ENCODE data around the gene WBP1.

WBP1 gene

DNA sequence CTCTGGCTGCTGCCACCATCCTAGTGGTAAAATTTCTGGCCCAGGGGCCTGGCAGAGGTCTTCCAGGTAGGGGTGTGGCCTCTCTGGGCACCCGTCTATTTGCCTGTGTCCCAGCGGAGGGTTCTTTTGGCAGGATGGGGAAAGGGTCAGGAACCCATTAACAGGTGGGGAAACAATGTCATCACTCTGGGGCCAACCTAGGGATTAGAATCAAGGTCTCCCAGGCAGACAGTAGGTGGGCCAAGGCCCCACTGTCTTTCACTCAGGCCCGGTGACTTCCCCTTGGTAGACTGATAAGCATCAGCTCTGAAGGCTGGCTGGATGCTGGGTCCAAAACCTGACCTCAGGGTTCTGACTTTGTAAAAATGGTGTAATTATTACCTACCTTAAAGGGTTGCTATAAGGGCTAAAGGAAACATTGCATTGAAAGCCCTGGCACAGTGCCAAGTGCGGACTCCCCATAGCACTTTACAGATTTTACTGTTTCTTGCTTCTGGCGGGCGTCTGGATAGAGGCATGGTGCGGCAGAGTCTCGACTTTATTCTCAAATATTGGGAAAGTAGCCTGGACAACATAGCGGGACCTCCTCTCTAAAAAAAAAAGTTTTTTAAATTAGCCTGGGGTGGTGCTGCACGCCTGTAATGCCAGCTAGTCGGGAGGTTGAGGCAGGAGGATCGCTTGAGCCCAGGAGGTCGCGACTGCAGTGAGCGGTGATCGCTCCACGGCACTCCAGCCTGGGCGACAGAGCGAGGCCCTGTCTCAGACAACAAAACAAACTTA lies 38.9 kb downstream of the WBP1 start:
- no peak overlapping the region for H3K27ac ChIP-seq (ENCODE audit: low read depth, low read length)
- peaks cover 16 to 21% of the 10 kb centered on the region in 2 donors for H3K36me3 ChIP-seq (ENCODE audit: control insufficient read depth in 1 of 2, insufficient read depth in 2 of 2, low read length in 2 of 2)
- peak overlapping the region; percentile 74 to 82 for H3K4me3 ChIP-seq (ENCODE audit: low read depth in 1 of 2, low read length in 2 of 2)
- no peaks in the 10 kb centered on the region for H3K9me3 ChIP-seq (ENCODE audit: control insufficient read depth in 1 of 2, low read length in 2 of 2)
- H3K27me3 ChIP-seq (ENCODE audit: control insufficient read depth in 1 of 2, insufficient read depth in 2 of 2, low read length in 2 of 2), result peaks cover 0 to 12% of the 10 kb centered on the region in 2 donors
- peaks cover 32 to 43% of the 10 kb centered on the region in 2 donors for H3K4me1 ChIP-seq (ENCODE audit: control insufficient read depth in 1 of 2, insufficient read depth in 2 of 2, low read length in 2 of 2)
- peak overlapping the region; percentile 38 to 64 for H3K9ac ChIP-seq (ENCODE audit: low read depth in 1 of 2, low read length in 2 of 2)

GRCh38 chr2:74497777-74498499 lies 39.7 kb downstream of the WBP1 start:
- H3K27me3 ChIP-seq (ENCODE audit: control insufficient read depth in 1 of 2, insufficient read depth in 2 of 2, low read length in 2 of 2), result peaks cover 0 to 12% of the 10 kb centered on the region in 2 donors

DNA sequence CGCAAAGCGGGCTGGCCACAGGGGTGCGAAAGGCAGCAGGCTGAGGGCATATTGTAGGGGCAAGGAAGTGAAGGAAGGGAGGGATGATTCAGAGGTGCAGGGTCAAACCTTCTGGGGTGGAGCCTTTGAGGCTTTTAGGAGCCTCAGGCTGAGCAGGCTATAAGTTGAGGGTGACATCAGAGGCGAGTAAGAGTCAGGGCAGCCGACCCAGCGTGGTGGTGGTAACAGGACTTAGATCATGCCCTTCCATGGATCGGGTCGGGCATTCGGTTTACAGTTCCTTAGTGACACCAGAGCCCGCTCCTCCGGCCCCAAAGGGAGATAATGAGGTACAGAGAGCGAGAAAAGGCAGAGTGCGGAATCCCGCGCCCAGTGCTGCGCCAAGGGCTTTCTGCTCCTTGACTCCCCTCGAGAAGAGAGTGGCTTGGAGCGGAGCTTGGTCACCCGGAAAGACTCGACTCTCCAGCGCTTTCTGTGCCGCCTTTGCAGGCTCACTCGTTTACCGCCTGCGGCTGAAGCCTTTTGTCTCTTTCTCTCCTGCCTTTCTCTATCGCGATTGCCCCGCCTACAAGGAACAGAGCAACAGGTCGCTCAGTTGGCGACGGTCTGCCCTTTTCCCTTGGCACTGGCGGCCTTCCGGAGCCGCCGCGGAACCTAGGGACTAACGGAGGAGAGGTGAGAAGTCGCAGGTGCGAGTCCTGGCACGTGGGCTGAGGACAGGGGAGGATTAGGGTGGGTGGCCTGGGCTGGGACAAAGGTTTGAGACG lies 40.4 kb downstream of the WBP1 start:
- Histone ChIP-seq H3K27me3 (ENCODE audit: control insufficient read depth in 1 of 2, insufficient read depth in 2 of 2, low read length in 2 of 2) (peaks cover 0 to 12% of the 10 kb centered on the region in 2 donors), H3K9me3 (ENCODE audit: control insufficient read depth in 1 of 2, low read length in 2 of 2) (no peaks in the 10 kb centered on the region), H3K27ac (ENCODE audit: low read depth, low read length) (no peak overlapping the region), H3K4me3 (ENCODE audit: low read depth in 1 of 2, low read length in 2 of 2) (peak overlapping the region; percentile 74 to 82), H3K4me1 (ENCODE audit: control insufficient read depth in 1 of 2, insufficient read depth in 2 of 2, low read length in 2 of 2) (peaks cover 34 to 47% of the 10 kb centered on the region in 2 donors), H3K36me3 (ENCODE audit: control insufficient read depth in 1 of 2, insufficient read depth in 2 of 2, low read length in 2 of 2) (peaks cover 2 to 6% of the 10 kb centered on the region in 2 donors), H3K9ac (ENCODE audit: low read depth in 1 of 2, low read length in 2 of 2) (peak overlapping the region; percentile 64 to 68)

More at GRCh38 chr2:74497777-74498499, 39.7 kb downstream of the WBP1 start:
- H3K4me3 ChIP-seq (ENCODE audit: low read depth in 1 of 2, low read length in 2 of 2), result peak overlapping the region; percentile 74 to 82
- no peaks in the 10 kb centered on the region for H3K9me3 ChIP-seq (ENCODE audit: control insufficient read depth in 1 of 2, low read length in 2 of 2)
- peaks cover 8 to 13% of the 10 kb centered on the region in 2 donors for H3K36me3 ChIP-seq (ENCODE audit: control insufficient read depth in 1 of 2, insufficient read depth in 2 of 2, low read length in 2 of 2)
- H3K27ac ChIP-seq (ENCODE audit: low read depth, low read length), result no peak overlapping the region
- peaks cover 32 to 45% of the 10 kb centered on the region in 2 donors for H3K4me1 ChIP-seq (ENCODE audit: control insufficient read depth in 1 of 2, insufficient read depth in 2 of 2, low read length in 2 of 2)
- H3K9ac ChIP-seq (ENCODE audit: low read depth in 1 of 2, low read length in 2 of 2), result peak overlapping the region; percentile 64 to 68

- H3K4me1 ChIP-seq (ENCODE audit: control insufficient read depth in 1 of 2, insufficient read depth in 2 of 2, low read length in 2 of 2), result peaks cover 41 to 54% of the 10 kb centered on the region in 2 donors
- no peak within 1 kb of the TSS for H3K27ac ChIP-seq (ENCODE audit: low read depth, low read length)
- peaks cover 0 to 12% of the 10 kb centered on the region in 2 donors for H3K27me3 ChIP-seq (ENCODE audit: control insufficient read depth in 1 of 2, insufficient read depth in 2 of 2, low read length in 2 of 2)
- no peaks in the 10 kb centered on the region for H3K9me3 ChIP-seq (ENCODE audit: control insufficient read depth in 1 of 2, low read length in 2 of 2)
- peak within 1 kb of the TSS; percentile 64 to 68 for H3K9ac ChIP-seq (ENCODE audit: low read depth in 1 of 2, low read length in 2 of 2)
- peak within 1 kb of the TSS; percentile 74 to 82 for H3K4me3 ChIP-seq (ENCODE audit: low read depth in 1 of 2, low read length in 2 of 2)
- H3K36me3 ChIP-seq (ENCODE audit: control insufficient read depth in 1 of 2, insufficient read depth in 2 of 2, low read length in 2 of 2), result no peaks in the 10 kb centered on the region
Measured at GRCh38 chr2:74499267-74499939, 41.2 kb downstream of the WBP1 start, which contains the start of gene LBX2. TSS of gene LBX2 (minus strand) at chr2:74499603. CDS start at chr2:74499537, 66 bp downstream.

GRCh38 chr2:74499940-74500577 lies 41.8 kb downstream of the WBP1 start:
- H3K27ac ChIP-seq (ENCODE audit: low read depth, low read length), result no peak overlapping the region
- H3K9me3 ChIP-seq (ENCODE audit: control insufficient read depth in 1 of 2, low read length in 2 of 2), result no peaks in the 10 kb centered on the region
- peaks cover 0 to 12% of the 10 kb centered on the region in 2 donors for H3K27me3 ChIP-seq (ENCODE audit: control insufficient read depth in 1 of 2, insufficient read depth in 2 of 2, low read length in 2 of 2)
- peak overlapping the region; percentile 64 to 68 for H3K9ac ChIP-seq (ENCODE audit: low read depth in 1 of 2, low read length in 2 of 2)
- peaks cover 0 to 2% of the 10 kb centered on the region in 2 donors for H3K36me3 ChIP-seq (ENCODE audit: control insufficient read depth in 1 of 2, insufficient read depth in 2 of 2, low read length in 2 of 2)
- peak overlapping the region; percentile 74 to 82 for H3K4me3 ChIP-seq (ENCODE audit: low read depth in 1 of 2, low read length in 2 of 2)
- peaks cover 46 to 57% of the 10 kb centered on the region in 2 donors for H3K4me1 ChIP-seq (ENCODE audit: control insufficient read depth in 1 of 2, insufficient read depth in 2 of 2, low read length in 2 of 2)

DNA sequence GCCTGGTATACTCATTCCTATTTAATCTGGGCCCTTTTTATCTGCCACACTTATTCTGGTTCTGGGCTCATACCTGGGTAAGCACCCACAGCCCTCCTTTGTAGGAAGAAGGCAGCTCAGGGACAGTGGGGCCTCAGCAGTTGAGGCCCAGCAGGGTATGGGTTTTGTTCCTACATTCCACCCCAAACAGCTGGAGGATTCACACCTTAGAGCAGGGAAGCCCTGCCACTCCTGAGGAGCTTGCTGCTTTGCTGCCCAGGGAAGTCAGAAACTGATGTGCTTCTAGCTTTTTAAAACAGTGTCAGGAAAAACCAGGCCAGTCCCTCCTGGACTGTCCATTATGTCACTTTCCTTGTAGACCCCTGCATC lies 42.3 kb downstream of the WBP1 start:
- H3K27ac ChIP-seq (ENCODE audit: low read depth, low read length), result no peak overlapping the region
- H3K27me3 ChIP-seq (ENCODE audit: control insufficient read depth in 1 of 2, insufficient read depth in 2 of 2, low read length in 2 of 2), result peaks cover 0 to 12% of the 10 kb centered on the region in 2 donors
- H3K9me3 ChIP-seq (ENCODE audit: control insufficient read depth in 1 of 2, low read length in 2 of 2), result no peaks in the 10 kb centered on the region
- H3K9ac ChIP-seq (ENCODE audit: low read depth in 1 of 2, low read length in 2 of 2), result no peak overlapping the region
- H3K36me3 ChIP-seq (ENCODE audit: control insufficient read depth in 1 of 2, insufficient read depth in 2 of 2, low read length in 2 of 2), result peaks cover 0 to 7% of the 10 kb centered on the region in 2 donors
- no peak overlapping the region for H3K4me3 ChIP-seq (ENCODE audit: low read depth in 1 of 2, low read length in 2 of 2)
- peaks cover 51 to 62% of the 10 kb centered on the region in 2 donors for H3K4me1 ChIP-seq (ENCODE audit: control insufficient read depth in 1 of 2, insufficient read depth in 2 of 2, low read length in 2 of 2)

DNA sequence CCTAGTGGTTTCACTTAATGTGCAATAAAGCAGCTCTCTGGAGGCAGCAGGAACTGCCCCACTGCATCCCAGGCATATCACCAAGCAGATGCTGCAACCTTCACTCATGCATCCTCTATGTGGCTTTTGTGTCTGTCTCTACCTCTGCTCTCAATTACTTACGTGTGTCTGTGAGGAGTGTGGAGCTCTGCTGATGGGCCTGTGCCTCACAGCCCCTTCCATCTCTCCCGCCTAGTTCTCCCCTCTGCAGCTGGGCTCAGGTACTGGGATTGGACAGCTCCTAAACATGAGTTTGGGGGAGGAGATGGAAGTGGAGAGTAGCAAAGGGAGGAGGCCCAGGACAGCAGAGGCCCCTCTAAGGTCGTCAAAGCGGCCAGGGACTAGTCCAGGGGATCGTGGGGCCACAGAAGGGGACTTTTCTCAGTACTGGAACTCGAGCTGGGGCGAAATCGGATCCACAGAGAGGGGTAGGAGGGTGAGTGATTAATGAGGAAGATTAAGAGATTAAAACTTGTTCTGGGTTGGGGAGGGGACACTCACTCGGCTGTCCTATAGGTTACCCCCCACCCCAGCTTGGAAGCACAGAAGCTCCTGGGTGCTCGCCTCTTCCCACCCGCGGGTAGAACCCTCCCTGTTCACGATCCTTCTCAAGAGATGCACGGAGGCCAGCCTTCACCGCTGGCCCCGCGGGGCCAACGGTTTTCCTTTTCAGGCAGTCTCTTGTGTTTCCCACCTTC lies 43.3 kb downstream of the WBP1 start:
- Histone ChIP-seq H3K36me3 (ENCODE audit: control insufficient read depth in 1 of 2, insufficient read depth in 2 of 2, low read length in 2 of 2) (peaks cover 0 to 11% of the 10 kb centered on the region in 2 donors), H3K9ac (ENCODE audit: low read depth in 1 of 2, low read length in 2 of 2) (peak overlapping the region in 1 of 2 donors; percentile 15), H3K4me3 (ENCODE audit: low read depth in 1 of 2, low read length in 2 of 2) (peak overlapping the region; percentile 88 to 94), H3K27ac (ENCODE audit: low read depth, low read length) (no peak overlapping the region), H3K27me3 (ENCODE audit: control insufficient read depth in 1 of 2, insufficient read depth in 2 of 2, low read length in 2 of 2) (peaks cover 0 to 12% of the 10 kb centered on the region in 2 donors), H3K9me3 (ENCODE audit: control insufficient read depth in 1 of 2, low read length in 2 of 2) (no peaks in the 10 kb centered on the region), H3K4me1 (ENCODE audit: control insufficient read depth in 1 of 2, insufficient read depth in 2 of 2, low read length in 2 of 2) (peaks cover 58 to 71% of the 10 kb centered on the region in 2 donors)

GRCh38 chr2:74502147-74502719 lies 44.0 kb downstream of the WBP1 start:
- Histone ChIP-seq H3K9ac (ENCODE audit: low read depth in 1 of 2, low read length in 2 of 2) (peak overlapping the region; percentile 92 to 98), H3K36me3 (ENCODE audit: control insufficient read depth in 1 of 2, insufficient read depth in 2 of 2, low read length in 2 of 2) (peaks cover 0 to 11% of the 10 kb centered on the region in 2 donors), H3K4me1 (ENCODE audit: control insufficient read depth in 1 of 2, insufficient read depth in 2 of 2, low read length in 2 of 2) (peaks cover 62 to 74% of the 10 kb centered on the region in 2 donors), H3K9me3 (ENCODE audit: control insufficient read depth in 1 of 2, low read length in 2 of 2) (no peaks in the 10 kb centered on the region), H3K27ac (ENCODE audit: low read depth, low read length) (peak overlapping the region; percentile 88), H3K4me3 (ENCODE audit: low read depth in 1 of 2, low read length in 2 of 2) (peak overlapping the region; percentile 88 to 94), H3K27me3 (ENCODE audit: control insufficient read depth in 1 of 2, insufficient read depth in 2 of 2, low read length in 2 of 2) (peaks cover 0 to 12% of the 10 kb centered on the region in 2 donors)
